ENCODE measurements around the gene SLC49A3.

- TF ChIP-seq SNAPC2 (CRISPR knock-in tag; IDR thresholded peaks at IDR 0.05): no peak
- TF ChIP-seq, protein P1, sequence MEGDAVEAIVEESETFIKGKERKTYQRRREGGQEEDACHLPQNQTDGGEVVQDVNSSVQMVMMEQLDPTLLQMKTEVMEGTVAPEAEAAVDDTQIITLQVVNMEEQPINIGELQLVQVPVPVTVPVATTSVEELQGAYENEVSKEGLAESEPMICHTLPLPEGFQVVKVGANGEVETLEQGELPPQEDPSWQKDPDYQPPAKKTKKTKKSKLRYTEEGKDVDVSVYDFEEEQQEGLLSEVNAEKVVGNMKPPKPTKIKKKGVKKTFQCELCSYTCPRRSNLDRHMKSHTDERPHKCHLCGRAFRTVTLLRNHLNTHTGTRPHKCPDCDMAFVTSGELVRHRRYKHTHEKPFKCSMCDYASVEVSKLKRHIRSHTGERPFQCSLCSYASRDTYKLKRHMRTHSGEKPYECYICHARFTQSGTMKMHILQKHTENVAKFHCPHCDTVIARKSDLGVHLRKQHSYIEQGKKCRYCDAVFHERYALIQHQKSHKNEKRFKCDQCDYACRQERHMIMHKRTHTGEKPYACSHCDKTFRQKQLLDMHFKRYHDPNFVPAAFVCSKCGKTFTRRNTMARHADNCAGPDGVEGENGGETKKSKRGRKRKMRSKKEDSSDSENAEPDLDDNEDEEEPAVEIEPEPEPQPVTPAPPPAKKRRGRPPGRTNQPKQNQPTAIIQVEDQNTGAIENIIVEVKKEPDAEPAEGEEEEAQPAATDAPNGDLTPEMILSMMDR (CRISPR knock-in tag; IDR thresholded peaks at IDR 0.05): no peak
- no peak for TF ChIP-seq PAF1 (CRISPR knock-in tag; IDR thresholded peaks at IDR 0.05)
- TF ChIP-seq, protein P2, sequence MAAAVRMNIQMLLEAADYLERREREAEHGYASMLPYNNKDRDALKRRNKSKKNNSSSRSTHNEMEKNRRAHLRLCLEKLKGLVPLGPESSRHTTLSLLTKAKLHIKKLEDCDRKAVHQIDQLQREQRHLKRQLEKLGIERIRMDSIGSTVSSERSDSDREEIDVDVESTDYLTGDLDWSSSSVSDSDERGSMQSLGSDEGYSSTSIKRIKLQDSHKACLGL (CRISPR knock-in tag; IDR thresholded peaks at IDR 0.05): no peak
- no peak for TF ChIP-seq ZNF737 (CRISPR knock-in tag; IDR thresholded peaks at IDR 0.05; ENCODE audit: borderline replicate concordance)
- no peak for TF ChIP-seq RAD21 (CRISPR knock-in tag; IDR thresholded peaks at IDR 0.05)
- TF ChIP-seq, protein P3, sequence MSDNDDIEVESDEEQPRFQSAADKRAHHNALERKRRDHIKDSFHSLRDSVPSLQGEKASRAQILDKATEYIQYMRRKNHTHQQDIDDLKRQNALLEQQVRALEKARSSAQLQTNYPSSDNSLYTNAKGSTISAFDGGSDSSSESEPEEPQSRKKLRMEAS (IDR thresholded peaks at IDR 0.05): no peak
- no peak for TF ChIP-seq PAX8 (CRISPR knock-in tag; IDR thresholded peaks at IDR 0.05; ENCODE audit: borderline replicate concordance)
These were observed at the start of gene SLC49A3 for GRCh38 chr4:688854-689681.
